COLO668 (cell line): ENCODE measurements around the gene GNG7.
"Not testable (repeated sequence)": the region's sequence is repeated elsewhere in the genome, so short reads cannot be mapped to it uniquely, and the experiment has no call there.

ENCODE experiments used
- DNase-seq: peaks from one replicate; lab custom pipeline; 2025; ENCODE audit not compliant: unreplicated experiment; lab: John Stamatoyannopoulos, UW

GNG7 gene

DNA sequence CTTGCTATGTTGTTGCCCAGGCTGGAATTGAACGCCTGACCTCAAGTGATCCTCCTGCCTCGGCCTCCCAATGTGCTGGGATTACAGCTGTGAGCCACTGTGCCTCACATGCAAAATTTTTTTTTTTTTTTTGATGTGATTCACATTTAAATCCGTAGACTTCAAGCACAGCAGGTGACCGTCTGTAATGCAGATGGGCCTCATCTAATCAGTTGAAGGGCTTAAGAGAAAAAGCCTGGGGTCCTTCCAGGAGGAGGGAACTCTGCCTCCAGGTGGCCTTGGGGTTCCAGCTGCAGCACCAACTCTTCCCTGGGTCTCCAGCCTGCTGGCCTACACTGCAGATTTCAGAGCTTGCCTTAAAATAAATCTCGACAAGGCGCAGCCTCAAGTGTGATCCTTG lies 183.0 kb downstream of the GNG7 start:
- no peak for DNase-seq

DNA sequence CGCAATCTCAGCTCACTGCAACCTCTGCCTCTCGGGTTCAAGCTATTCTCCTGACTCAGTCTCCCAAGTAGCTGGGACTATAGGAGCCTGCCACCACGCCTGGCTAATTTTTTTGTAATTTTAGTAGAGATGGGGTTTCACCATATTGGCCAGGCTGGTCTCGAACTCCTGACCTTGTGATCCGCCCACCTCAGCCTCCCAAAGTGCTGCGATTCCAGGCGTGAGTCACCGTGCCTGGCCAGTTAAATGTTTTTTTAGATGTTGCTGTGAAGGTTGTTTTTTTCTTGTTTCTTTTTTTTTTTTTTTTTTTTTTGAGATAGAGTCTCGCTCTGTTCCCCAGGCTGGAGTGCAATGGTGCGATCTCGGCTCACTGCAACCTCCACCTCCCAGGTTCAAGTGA lies 183.6 kb downstream of the GNG7 start:
- not testable (repeated sequence) for DNase-seq

DNA sequence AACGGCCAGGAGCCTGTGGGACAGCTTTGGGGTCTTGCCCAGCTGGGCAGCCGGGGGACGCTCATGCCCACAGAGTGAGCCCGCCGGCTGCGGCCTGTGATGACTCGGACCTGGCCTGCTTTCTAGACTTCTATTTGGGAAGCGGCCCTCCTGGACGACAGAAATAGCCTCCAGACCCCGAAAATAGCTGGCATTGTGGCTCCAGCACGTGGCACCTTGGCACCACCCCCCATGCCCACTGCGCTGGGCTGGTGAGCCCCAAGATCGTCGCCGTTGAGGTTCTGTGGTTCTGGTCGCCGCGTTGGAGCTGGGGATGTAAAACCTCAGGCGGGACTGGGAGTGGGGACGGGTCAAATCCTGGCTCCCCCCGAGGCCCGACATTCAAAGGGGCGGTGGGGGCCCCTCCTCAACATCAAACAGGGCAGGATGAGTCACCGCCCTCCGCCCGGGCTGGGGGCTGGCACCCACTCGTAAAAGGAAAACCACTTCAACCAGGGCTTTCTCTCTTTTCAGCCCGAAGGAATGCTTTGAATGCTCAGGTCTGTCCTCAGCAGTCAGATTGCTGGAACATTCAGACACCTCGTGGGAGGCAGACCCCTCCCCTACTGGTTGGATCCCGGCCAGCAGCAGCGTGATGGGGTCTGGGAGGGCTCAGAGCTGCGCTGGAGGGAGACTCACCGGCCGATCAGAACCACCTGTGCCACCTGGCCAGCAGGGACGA lies 184.5 kb downstream of the GNG7 start:
- DNase-seq: no peak

DNA sequence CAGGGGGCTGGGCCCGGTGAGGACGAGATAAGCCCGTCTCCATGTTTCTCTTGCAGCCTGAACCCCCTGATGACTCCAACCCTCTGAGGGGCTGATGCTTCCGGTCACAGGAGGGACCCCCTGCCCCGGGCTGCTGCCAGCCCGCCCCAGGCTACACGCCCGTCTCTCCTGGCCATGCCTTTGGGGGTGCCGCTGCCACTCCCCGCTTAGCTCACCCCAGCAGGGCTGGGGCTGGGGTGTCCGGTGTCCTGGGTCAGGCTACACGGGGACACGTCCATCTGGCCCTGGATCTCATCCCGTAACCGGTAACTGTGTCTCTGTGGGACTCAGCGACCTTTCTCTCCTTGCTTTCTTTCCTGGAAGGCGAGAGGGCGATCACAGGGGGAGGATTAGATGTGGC lies 185.8 kb downstream of the GNG7 start:
- no peak for DNase-seq

DNA sequence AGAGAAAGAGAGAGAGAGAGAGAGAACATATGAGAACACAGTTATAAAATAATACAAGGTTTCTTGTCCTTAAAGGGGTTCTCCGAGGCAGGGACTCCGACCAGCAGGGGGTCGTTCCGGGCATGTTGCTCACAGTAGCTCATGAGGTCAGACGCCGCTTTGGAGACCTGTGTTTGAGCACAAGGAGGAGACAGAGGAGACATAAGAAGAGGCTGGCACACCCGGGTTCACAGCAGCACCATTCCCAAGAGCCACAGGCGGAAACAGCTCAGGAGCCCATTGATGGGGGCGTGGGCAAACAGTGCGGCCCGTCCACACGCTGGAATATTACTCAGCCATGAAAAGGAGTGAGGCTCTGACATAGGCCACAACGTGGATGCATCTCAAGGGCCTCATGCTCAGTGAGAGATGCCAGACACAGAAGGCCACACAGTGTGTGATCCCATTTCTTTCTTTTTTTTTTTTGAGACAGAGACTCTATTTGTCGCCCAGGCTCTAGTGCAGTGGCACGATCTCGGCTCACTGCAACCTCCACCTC lies 187.4 kb downstream of the GNG7 start:
- DNase-seq: no peak

DNA sequence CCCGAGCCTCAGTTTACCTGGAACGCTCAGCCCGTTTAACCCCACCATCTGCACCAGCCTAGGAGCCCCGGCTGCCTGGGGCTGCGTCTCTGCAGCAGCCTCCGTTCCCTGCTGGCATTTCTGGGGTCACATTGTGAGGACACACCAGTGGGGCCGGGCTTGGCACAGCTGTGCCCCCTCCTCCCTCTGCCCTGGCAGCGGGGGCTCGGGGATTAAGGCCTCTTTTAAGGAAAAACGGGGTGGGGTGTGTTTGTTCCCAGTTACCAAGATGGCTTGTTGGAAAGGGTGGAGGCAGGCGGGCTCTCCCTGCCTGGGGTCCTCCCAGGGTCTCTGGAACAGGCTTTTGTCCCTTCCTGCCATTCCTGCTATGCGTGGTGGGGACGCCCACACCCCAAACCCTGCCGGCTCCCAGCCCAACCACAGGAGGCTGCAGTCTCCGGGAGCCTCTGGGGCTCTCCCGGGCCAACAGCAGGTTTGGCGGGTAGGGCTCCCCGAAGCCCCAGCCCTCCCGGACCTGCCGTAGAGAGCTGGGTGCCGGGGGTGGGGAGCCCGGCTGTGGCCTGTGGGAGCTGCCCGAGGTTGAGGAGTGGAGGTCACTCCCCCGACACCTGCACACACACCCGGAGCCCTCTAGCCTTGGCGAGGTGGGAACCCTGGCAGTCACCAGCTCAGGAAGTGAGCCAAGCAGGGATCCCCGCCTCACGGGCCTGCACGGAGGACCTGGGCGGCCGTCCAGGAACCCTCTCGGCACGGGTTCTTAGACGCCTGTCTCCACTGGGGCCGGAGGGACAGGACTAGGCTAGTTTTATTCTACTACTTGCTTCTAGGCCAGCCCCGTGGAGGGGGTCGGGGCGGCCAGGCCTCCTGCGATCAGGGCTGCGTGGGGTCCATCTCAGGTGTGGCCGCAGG lies 189.7 kb downstream of the GNG7 start:
- DNase-seq: no peak

DNA sequence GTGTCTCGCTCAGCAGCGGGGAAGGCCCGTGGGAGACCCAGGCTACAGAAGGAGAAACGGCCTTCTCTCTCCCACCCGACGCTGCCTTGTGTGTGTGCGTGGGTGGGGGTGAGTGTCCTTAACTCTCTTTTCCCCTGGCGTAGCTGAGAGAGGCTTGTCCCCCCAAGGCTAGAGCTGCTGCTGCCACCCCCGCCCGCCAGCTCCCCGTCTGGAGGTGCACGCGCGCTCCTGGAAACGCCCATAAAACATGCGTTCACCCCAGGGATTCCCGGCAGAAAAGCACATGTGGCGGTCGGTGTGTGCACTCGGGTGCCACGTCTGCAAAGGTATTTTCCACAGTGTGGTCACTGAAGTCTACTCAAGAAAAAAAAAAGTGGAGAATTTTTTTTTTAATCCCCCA lies 190.5 kb downstream of the GNG7 start:
- no peak for DNase-seq

DNA sequence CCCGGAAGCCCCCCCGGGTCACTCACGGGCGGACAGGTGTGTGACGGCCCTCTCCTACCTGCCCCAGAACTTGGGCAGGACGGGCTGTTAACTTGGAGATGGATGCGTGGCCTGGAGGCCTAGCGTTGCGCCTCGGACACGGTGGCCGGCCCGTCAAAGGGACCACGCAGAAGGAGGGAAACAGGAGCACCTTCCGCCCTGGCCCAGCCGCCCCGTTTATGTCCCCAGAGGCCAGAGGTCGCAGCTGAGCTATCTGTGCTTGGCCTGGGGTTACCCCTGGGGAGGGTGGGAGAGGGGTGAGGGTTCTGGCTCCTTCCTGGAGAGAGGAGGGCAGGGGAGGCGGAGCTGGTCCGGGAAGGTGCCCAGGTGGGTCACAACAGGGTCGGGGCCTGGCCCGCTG lies 190.9 kb downstream of the GNG7 start:
- DNase-seq: no peak

DNA sequence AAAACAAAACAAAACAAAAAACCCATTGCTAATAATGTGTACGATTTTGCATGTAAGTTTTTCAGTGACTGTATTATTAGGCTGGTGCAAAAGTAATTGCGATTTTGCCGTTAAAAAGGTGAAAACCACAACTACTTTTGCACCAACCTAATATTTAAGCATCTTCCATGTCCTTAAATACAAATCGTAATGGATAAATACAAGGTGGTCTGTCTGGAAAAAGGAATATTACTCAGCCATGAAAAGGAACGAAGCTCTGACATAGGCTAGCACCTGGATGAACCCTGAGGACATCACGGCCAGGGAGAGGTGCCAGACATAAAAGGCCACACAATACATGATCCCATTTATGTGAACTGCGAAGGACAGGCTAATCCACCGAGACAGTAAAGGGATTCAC lies 193.4 kb downstream of the GNG7 start:
- no peak for DNase-seq

DNA sequence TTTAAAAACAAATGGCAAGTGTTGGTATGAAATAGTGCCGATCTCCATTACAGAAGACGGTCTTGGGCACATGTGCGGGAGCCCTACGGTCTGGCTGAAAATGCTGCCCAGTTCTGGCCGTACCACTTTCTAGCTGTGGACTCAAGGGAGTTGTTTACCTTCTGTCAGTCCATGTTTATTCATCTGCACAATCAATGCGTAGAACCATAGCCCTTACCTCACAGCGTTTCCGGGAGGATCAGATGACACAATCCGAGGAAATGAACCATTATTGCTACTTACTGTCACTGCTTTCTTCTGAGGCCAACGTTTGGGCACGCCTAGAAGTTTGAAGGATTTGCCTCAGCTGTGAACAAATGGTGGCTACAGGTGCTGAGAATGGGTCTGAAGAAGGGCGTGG lies 195.4 kb downstream of the GNG7 start:
- DNase-seq: peak; percentile 76

DNA sequence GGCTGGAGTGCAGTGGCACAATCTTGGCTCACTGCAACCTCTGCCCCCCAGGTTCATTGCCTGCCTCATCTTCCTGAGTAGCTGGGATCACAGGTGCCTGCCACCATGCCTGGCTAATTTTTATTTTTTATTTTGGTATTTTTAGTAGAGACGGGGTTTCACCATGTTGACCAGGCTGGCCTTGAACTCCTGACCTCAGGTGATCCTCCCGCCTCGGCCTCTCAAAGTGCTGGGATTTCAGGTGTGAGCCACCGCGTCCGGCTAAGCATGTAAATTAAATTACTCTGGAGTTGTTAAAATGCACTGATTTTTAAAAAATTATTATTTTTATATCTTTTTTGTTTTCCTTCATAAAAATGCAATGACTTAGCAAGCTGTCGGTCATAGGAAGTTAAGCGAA lies 195.8 kb downstream of the GNG7 start:
- DNase-seq: not testable (repeated sequence)

DNA sequence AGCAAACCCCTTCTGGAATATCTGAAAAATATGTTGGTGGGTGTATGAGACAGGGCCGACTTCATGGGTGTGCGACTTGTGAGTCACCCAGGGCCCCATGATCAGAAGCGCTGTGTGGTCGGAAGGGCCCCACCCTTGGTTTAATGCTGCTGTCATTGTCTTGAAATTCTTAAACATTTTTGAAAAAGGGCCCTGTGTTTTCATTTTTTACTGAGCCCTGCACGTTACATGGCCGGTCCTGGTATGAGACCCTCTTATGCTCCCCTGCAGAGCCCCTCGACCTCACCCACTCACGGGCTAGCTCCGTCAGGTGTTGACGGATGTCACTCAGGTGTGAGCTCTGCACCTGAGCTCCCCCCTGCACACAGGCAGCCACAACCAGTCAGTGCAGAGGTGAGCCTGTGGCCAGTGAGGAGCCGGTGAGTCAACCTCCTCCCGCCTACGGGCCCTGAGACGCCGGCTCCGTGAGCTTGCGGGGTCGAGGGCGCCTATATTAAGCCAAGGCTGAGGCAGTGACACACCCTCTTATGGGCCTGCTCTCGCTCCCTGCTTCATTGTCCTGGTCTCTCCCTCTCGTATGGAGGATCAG lies 198.9 kb downstream of the GNG7 start:
- no peak for DNase-seq

DNA sequence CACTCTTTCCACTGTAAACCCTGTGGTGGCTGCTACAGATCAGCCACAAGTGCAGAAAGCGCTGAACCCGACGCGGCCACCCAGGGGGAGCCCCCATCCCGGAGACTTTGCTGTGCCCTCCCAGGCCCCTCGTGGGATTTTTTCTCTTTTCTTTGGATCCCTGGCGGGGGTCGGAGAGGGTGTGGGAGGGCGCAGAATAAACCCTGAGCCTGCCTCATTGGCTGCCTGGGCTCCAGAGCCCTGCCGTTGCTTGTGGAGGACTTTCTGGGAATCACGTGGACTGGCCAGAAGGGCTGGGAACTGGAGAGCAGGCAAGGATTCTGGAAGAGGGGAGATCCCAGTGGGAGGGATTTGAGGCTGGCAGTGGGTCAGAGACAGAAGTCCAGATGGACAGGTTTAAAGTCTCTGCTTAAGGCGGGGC lies 201.6 kb downstream of the GNG7 start:
- DNase-seq: no peak

DNA sequence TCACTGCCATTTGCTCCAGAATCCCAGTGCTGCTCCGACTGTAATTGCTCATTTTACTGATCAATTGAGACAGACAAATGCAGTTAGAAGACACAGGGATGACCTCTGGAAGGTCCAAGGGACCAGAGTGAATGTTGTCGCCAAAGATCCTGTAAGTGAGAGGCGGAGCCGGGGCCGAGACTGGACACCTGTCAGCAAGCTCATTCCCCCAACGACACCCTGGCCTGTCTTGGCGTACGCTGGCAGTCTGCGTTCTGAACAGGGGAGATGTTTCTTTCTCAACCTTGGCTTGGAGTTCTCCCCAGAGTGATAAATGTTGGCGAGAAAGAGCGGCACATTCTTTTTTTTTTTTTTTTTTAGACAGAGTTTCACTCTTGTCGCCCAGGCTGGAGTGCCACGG lies 202.3 kb downstream of the GNG7 start:
- no peak for DNase-seq

DNA sequence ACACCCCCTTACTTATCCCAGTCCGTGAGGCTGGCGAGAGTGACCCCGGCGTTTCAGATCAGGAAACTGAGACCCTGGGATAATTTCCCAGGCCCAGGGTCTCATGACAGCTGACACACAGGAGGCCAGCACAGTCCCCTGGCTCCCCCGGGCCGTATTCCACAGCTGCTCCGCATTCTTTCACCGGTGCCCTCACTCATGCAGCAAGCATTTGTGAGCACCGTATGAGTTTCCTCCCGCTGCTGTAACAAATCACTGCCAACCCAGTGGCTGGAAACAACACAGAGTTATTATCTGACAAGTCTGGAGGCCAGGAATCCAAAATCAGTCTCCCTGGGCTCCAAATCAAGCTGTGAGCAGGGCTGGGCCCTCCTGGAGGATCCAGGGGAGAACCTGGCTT lies 205.3 kb downstream of the GNG7 start:
- no peak for DNase-seq

DNA sequence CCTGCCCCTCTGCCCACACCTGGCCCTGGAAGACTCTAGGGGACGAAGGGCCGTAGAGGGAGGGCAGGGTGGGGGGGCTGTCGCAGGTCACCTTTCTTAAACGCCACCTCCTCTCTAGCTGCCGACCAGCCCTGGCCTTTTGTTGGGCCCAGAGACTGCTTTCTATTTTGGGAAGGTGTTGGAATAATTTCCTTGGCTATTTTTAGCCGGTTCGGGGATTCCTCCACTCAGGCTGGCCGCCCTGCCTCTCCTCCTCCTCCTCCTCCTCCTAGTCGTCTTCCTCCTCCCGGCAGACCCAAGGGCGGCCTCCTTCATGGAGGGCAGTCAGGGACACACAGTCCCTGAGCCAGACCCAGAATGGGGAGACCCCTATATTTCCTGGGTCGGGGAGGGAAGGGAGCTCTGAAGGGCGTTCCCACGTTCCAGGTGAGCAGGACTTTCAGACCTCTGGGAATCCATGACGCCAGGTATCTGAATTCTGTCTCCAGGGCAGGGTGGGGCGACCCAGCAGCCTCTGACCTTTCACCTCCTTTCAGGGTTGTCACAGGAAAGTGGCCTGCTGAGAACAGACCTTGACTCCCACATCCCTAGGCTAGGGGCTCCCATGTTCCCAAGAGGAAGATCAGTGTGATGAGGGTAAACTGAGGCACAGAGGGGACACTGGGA lies 206.7 kb downstream of the GNG7 start:
- DNase-seq: no peak

DNA sequence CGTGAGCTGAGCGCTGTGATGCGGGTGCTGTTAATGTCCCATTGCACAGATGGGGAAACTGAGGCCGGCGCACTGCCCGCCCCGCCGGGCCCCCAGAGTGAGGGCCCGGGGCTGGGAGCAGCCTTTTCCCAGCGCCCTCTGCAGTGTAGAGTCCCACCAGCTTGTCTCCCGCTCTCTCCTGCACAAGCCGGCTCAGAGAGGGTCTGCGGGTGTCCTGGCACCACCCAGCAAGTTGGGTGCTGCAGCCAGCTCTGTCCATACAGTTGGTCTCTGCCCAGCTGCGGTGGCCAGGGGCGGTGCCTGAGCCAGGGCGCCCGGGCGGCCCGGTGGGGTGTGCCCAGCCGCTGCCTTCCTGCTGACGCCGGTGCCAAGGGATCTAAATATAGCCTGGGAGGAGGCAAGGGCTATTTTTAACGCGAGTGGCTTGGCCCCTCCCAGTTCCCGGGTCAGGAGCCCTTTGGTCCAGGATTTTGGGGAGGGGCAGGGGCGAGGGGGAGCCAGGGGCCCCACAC lies 207.3 kb downstream of the GNG7 start:
- peak; percentile 55 for DNase-seq

DNA sequence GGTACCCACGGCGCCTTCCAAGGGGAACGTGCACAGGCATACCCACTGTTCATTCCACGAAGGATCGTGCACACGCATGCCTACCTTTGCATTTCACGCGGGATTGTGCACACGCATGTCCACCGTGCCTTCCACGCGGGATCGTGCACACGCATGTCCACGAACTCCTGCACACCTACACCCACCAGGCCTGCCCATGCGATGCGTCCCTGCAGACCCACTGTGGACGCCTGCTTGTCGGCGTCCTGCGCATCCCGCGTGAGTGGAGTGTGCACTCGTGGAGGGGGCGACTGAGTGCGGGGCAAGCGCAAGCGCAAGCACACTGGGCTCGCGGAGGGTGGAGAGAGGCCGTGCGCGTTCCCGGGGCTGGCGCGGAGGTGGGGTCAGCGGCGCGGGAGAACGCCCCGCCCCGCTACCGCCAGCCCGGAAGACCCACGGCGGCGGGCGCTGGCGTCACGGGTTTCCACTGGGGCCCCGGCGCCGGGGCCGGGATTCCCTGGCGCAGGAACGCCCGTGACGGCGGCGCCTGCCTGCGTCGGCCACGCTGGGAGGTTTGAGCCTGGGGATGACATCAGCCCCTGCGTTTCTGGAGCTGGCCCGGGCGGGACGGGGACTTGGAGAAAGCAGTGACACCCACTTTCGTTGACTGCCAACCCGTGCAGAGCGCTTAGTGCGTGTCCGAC lies 207.9 kb downstream of the GNG7 start:
- peak; percentile 64 for DNase-seq

DNA sequence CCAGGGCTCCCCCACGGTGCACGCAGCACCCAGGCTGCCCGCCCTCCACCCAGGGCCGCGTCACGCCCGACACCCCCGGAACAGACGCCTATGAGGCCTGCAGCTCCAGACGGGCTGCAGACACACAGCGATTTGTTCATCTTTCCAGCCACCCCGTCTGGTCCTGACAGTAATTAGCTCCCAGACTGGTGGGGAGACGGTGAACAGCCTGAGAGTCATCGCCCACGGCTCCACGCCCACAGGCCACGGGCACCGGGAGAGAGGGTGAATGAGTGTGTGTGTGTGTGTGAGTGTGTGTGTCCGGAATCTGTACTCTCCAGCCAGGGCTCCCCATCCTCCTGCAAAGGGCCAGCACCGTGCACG lies 208.4 kb downstream of the GNG7 start:
- DNase-seq: no peak

DNA sequence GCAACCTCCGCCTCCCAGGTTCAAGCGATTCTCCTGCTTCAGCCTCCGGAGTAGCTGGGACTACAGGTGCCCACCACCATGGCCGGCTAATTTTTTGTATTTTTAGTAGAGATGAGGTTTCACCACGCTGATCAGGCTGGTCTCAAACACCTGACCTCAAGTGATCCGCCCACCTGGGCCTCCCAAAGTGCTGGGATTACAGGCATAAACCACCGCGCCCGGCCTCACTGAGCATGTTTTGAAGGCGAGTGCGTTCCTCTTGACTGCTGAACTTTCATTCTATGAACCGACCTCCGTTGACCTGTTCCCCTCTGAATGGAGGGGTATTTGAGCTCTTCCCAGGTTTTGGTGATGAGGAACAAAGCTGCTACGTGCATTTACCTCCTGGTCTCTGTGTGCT lies 209.0 kb downstream of the GNG7 start:
- not testable (repeated sequence) for DNase-seq
